K562 (cell line): ENCODE results near the gene GAS2L2. TPM values are rescaled to one million over a fixed set of nuclear protein-coding genes. Genes with fewer than 3 reads are reported as not detected.

Experiments
- ATAC-seq: fragments of 200-7000 bp; cut with Tn5 transposase; 3 replicates; pipeline ENCODE4 v1.9.1; 2020; ENCODE audit warnings: moderate library complexity
- BruUV-seq: library from RNA; stranded (reverse); fragments of 400-500 nt; replicated peaks from 2 replicates; lab custom pipeline; 2021; lab: Mats Ljungman, UMichigan
- CTCF ChIA-PET: fragments of 300-600 bp; formaldehyde crosslinking; extraction: SDS; loops from one replicate; lab custom pipeline; 2021; ENCODE audit warnings: low intra/inter-chr PET ratio; lab: Yijun Ruan, JAX
- POLR2A ChIA-PET: fragments of 300-600, 350-650 bp; sonication (Branson Sonifier 250); formaldehyde crosslinking; extraction: SDS; loops from one replicate; lab custom pipeline; 2021; ENCODE audit warnings: antibody characterized with exemption, inconsistent platforms; lab: Yijun Ruan, JAX
- DNase-seq, 4 experiments: peaks; one replicate each; pipeline versions ENCODE4 v3.0.0 to v3.0.0-alpha.2; 2011 to 2018; ENCODE audit warnings: low spot score in 3 of 4, mixed read lengths in 3 of 4; ENCODE audit errors: extremely low read depth in 1 of 4
- FAIRE-seq: peaks from 2 replicates; lab custom pipeline; 2011; peaks lifted over from hg19 to GRCh38; lab: Jason Lieb, UNC
- H2AFZ ChIP-seq: 2 replicates; pipeline ENCODE4 v1.6.0; 2011; ENCODE audit warnings: low read depth, low read length, control low read depth, inconsistent platforms
- H3K27ac ChIP-seq: fragments of 200-600 bp; 3 replicates; pipeline ENCODE4 v1.8.0; 2011; ENCODE audit warnings: low read depth, mild to moderate bottlenecking, control low read depth, inconsistent platforms, low read length, moderate library complexity, mixed read lengths; ENCODE audit errors: extremely low read depth
- H3K27me3 ChIP-seq, 2 experiments: fragments of 300-600 bp in 1 of 2; 2 replicates in 1 of 2; 3 replicates in 1 of 2; pipeline versions ENCODE4 v1.6.0 to v1.8.0; 2011; ENCODE audit warnings: inconsistent platforms in 2 of 2, low read length in 2 of 2, mild to moderate bottlenecking in 1 of 2, mixed read lengths in 1 of 2, moderate library complexity in 1 of 2; ENCODE audit not compliant: control insufficient read depth in 2 of 2, insufficient read depth in 2 of 2
- H3K36me3 ChIP-seq: fragments of 300-600 bp; 3 replicates; pipeline ENCODE4 v1.8.0; 2011; ENCODE audit warnings: mild to moderate bottlenecking, low read length, inconsistent platforms; ENCODE audit not compliant: control insufficient read depth, insufficient read depth
- H3K4me1 ChIP-seq, 2 experiments: fragments of 200-600 bp in 1 of 2; replicated peaks in 1 of 2; 2 replicates in 1 of 2; 3 replicates in 1 of 2; pipeline versions ENCODE4 v1.5.1 to v1.8.0; 2011; ENCODE audit warnings: inconsistent platforms in 2 of 2, low read length in 2 of 2, mild to moderate bottlenecking in 1 of 2, mixed read lengths in 1 of 2, moderate library complexity in 1 of 2; ENCODE audit not compliant: control insufficient read depth in 2 of 2, insufficient read depth in 2 of 2
- H3K4me2 ChIP-seq: 2 replicates; pipeline ENCODE4 v1.6.1; 2011; ENCODE audit warnings: low read length, control low read depth, inconsistent platforms, mixed read lengths; ENCODE audit not compliant: insufficient read depth
- H3K4me3 ChIP-seq: fragments of 200-600 bp; sonication (generic), shearing (Covaris generic); 2 replicates; pipeline ENCODE4 v1.5.1; 2016; ENCODE audit warnings: control low read depth, inconsistent platforms
- H3K79me2 ChIP-seq: fragments of 200-600 bp; 3 replicates; pipeline ENCODE4 v1.8.0; 2011; ENCODE audit warnings: low read length, inconsistent platforms; ENCODE audit not compliant: control insufficient read depth, insufficient read depth
- H3K9ac ChIP-seq, 2 experiments: 2 replicates each; pipeline versions ENCODE4 v1.6.0 to v1.6.1; 2011; ENCODE audit warnings: low read depth in 2 of 2, low read length in 2 of 2, control low read depth in 1 of 2, inconsistent platforms in 1 of 2, mild to moderate bottlenecking in 1 of 2, mixed read lengths in 1 of 2; ENCODE audit not compliant: insufficient read depth in 1 of 2
- H3K9me1 ChIP-seq: one replicate; pipeline ENCODE4 v1.6.0; 2011; ENCODE audit warnings: inconsistent platforms, mild to moderate bottlenecking, low read length, moderate library complexity; ENCODE audit not compliant: control insufficient read depth, insufficient read depth
- H3K9me3 ChIP-seq: replicated peaks from 2 replicates; pipeline ENCODE4 v1.5.1; 2011; ENCODE audit warnings: low read depth, low read length, inconsistent platforms; ENCODE audit not compliant: control insufficient read depth, insufficient read depth
- H4K20me1 ChIP-seq: replicated peaks from 2 replicates; pipeline ENCODE4 v1.6.1; 2011; ENCODE audit warnings: low read length, inconsistent platforms, mixed read lengths; ENCODE audit not compliant: control insufficient read depth, insufficient read depth
- DMBX1 ChIP-seq: fragments of 250-450 bp; sonication (Bioruptor Pico); IDR thresholded peaks from 2 replicates; pipeline ENCODE4 v1.8.0; 2022; ENCODE audit warnings: inconsistent platforms, mild to moderate bottlenecking, moderate library complexity, borderline replicate concordance
- FOXJ3 ChIP-seq: sonication (generic); formaldehyde crosslinking; IDR thresholded peaks from 2 replicates; pipeline ENCODE4 v1.4.0; 2020; ENCODE audit warnings: mild to moderate bottlenecking, missing genetic modification reagents
- NFIC ChIP-seq: fragments of 450-650 bp; IDR thresholded peaks from 2 replicates; pipeline ENCODE4 v1.6.1; 2017; ENCODE audit warnings: mild to moderate bottlenecking, inconsistent platforms
- NR2C1 ChIP-seq, 2 experiments: fragments of 450-650 bp; IDR thresholded peaks; 2 replicates each; pipeline ENCODE4 v1.6.1; 2017; ENCODE audit warnings: mild to moderate bottlenecking in 2 of 2, antibody characterized with exemption in 1 of 2, inconsistent platforms in 1 of 2, missing compliant biosample characterization in 1 of 2, missing genetic modification characterization in 1 of 2
- ZBTB12 ChIP-seq: fragments of 250-450 bp; sonication (Bioruptor Pico); IDR thresholded peaks from 2 replicates; pipeline ENCODE4 v1.4.0; 2020
- ZNF212 ChIP-seq: fragments of 450-650 bp; formaldehyde crosslinking; IDR thresholded peaks from 2 replicates; pipeline ENCODE4 v1.4.0; 2020; ENCODE audit warnings: mild to moderate bottlenecking
- WGBS: fragments of 100-300 bp; shearing (Covaris generic); methylation state at CpG from one replicate; pipeline ENCODE4 v1.1.6; 2016; ENCODE audit warnings: low coverage, mixed read lengths; ENCODE audit not compliant: insufficient coverage; ENCODE audit errors: missing lambda C conversion rate; 5-methylcytosine and 5-hydroxymethylcytosine counted together
- in situ Hi-C: fragments of 300-500 bp; cut with MboI; formaldehyde crosslinking; loops from 4 replicates; pipeline ENCODE4 v1.15.0; 2018; ENCODE audit warnings: inconsistent platforms, mixed read lengths
- intact Hi-C: fragments of 100-400 bp; cut with micrococcal nuclease; formaldehyde crosslinking; loops from 2 replicates; pipeline ENCODE4 v1.14.2; 2022
- polyA plus RNA-seq, 8 experiments: library from polyadenylated mRNA; depleted of rRNA in 4 of 8; stranded (reverse) in 5 of 8; unstranded in 3 of 8; fragments of >200 nt; fragmentation: Nextera tagmentation in 2 of 8; fragmentation: Illumina TruSeq in 1 of 8; extraction: Ambion mirVana in 2 of 8; extraction: Trizol in 1 of 8; gene quantifications; 2 replicates each; pipeline versions ENCODE4 v1.2.1 to v1.2.3, GENCODE V29; 2011 to 2014; ENCODE audit warnings: inconsistent platforms in 1 of 8, missing spikeins in 1 of 8
- total RNA-seq, 7 experiments: library from RNA; depleted of rRNA in 6 of 7; stranded (reverse); fragments of >200 nt in 6 of 7; fragmentation: Illumina TruSeq in 2 of 7; extraction: Trizol in 2 of 7; gene quantifications; 2 replicates each; pipeline versions ENCODE4 v1.2.1 to v1.2.3, GENCODE V29; 2011 to 2021; ENCODE audit warnings: low replicate concordance in 1 of 7
- TF ChIP-seq, protein P1 (sequence below): fragments of 450-650 bp; IDR thresholded peaks from 2 replicates; pipeline ENCODE4 v1.7.0; 2016; ENCODE audit warnings: borderline replicate concordance

Gene GAS2L2
- total and polyA plus RNA-seq, 9 of the 15 experiments (the other 6 are each of a cell fraction or from before 2014, with no cell fraction given) = not detected

DNA sequence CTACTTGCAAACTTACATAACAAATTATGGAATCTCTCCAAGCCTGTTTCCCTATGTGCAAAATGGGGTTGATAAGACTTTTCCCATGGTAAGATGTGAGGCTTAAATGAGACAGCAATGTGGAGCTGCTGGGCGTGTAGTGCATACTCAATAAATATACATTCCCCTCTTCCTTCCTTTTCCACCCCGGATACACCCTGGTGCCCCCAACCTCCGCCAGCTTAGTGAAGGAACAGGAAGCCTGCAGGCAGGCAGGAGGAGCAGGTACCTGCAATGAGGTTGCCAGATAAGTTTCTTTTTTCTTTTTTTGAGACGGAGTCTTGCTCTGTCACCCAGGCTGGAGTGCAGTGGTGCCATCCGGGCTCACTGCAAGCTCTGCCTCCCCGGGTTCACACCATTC, 22.5 kb upstream of the GAS2L2 start:
- BruUV-seq = no TSS peak
- no peak overlapping the region for H2AFZ ChIP-seq
- peaks cover 65 to 67% of the 10 kb centered on the region in 2 experiments for H3K27me3 ChIP-seq
- in situ Hi-C loops (no loop called here), intact Hi-C loops (no loop called here)
- no peak overlapping the region for H3K4me3 ChIP-seq
- CTCF ChIA-PET = no interaction called here
- no peaks in the 10 kb centered on the region; the same call in 1 of the 2 replicates for H4K20me1 ChIP-seq
- no peaks in the 10 kb centered on the region for H3K36me3 ChIP-seq
- no peaks in the 10 kb centered on the region for H3K9me1 ChIP-seq
- no peak for DNase-seq
- POLR2A ChIA-PET = interaction anchor here (0.6 to 1.2 kb wide), 3 partner anchors 9 to 113 kb away, joined by 3 read pairs; no protein-coding TSS in a partner anchor
- WGBS = 5% methylated on average over 5 of the region's 6 CpGs
- ATAC-seq = no peak
- TF ChIP-seq ZNF212 (CRISPR knock-in tag) = no peak
- TF ChIP-seq, protein P1, sequence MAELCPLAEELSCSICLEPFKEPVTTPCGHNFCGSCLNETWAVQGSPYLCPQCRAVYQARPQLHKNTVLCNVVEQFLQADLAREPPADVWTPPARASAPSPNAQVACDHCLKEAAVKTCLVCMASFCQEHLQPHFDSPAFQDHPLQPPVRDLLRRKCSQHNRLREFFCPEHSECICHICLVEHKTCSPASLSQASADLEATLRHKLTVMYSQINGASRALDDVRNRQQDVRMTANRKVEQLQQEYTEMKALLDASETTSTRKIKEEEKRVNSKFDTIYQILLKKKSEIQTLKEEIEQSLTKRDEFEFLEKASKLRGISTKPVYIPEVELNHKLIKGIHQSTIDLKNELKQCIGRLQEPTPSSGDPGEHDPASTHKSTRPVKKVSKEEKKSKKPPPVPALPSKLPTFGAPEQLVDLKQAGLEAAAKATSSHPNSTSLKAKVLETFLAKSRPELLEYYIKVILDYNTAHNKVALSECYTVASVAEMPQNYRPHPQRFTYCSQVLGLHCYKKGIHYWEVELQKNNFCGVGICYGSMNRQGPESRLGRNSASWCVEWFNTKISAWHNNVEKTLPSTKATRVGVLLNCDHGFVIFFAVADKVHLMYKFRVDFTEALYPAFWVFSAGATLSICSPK = no peak
- no peak overlapping the region for H3K9ac ChIP-seq
- H3K4me2 ChIP-seq = no peak overlapping the region
- no peaks in the 10 kb centered on the region for H3K9me3 ChIP-seq
- H3K4me1 ChIP-seq = peaks cover 0 to 5% of the 10 kb centered on the region in 2 experiments; a peak in 2 of 5 replicates
- H3K79me2 ChIP-seq = no peaks in the 10 kb centered on the region
- no peak for FAIRE-seq
- H3K27ac ChIP-seq = no peak overlapping the region

- Histone ChIP-seq H3K4me2 (no peak overlapping the region), H3K79me2 (no peaks in the 10 kb centered on the region), H3K27ac (no peak overlapping the region), H3K36me3 (no peaks in the 10 kb centered on the region), H3K27me3 (peaks cover 64 to 69% of the 10 kb centered on the region in 2 experiments), H2AFZ (no peak overlapping the region), H3K9me3 (no peaks in the 10 kb centered on the region), H4K20me1 (no peaks in the 10 kb centered on the region; the same call in 1 of the 2 replicates), H3K9ac (no peak overlapping the region), H3K9me1 (no peaks in the 10 kb centered on the region), H3K4me3 (no peak overlapping the region), H3K4me1 (peaks cover 0 to 7% of the 10 kb centered on the region in 2 experiments; a peak in 2 of 5 replicates)
- FAIRE-seq = no peak
- ChIA-PET POLR2A (interaction anchor here (0.6 to 1.2 kb wide), 3 partner anchors 10 to 114 kb away, joined by 3 read pairs; no protein-coding TSS in a partner anchor), CTCF (no interaction called here)
- no TSS peak for BruUV-seq
- ATAC-seq = no peak
- intact Hi-C loops (no loop called here), in situ Hi-C loops (no loop called here)
- 0% methylated on average over 5 of the region's 5 CpGs for WGBS
- no peak for DNase-seq
- TF ChIP-seq DMBX1 (CRISPR knock-in tag) = no peak
- TF ChIP-seq NFIC = 0 out of 2 replicates have a peak, but pooled peaks have one; percentile 21
- TF ChIP-seq ZBTB12 = no peak
- TF ChIP-seq FOXJ3 (CRISPR knock-in tag) = no peak
- no peak for TF ChIP-seq NR2C1 (IDR thresholded peaks at IDR 0.05)
- TF ChIP-seq NR2C1 (tag; IDR thresholded peaks at IDR 0.05) = no peak
Measured at GRCh38 chr17:35775039-35775438, 22.0 kb upstream of the GAS2L2 start.
